HEK293T (cell line): Measurements from ENCODE around the gene WDPCP.

Experiments
- CTCF ChIA-PET: fragments of 350-600 bp; formaldehyde crosslinking; extraction: SDS; loops from one replicate; lab custom pipeline; 2021; ENCODE audit warnings: antibody characterized with exemption, inconsistent platforms; lab: Yijun Ruan, JAX
- POLR2A ChIA-PET: fragments of 350-600 bp; formaldehyde crosslinking; extraction: SDS; loops from one replicate; lab custom pipeline; 2020; ENCODE audit warnings: antibody characterized with exemption, inconsistent platforms; lab: Yijun Ruan, JAX
- DNase-seq: peaks from one replicate; pipeline ENCODE4 v3.0.0; 2012; ENCODE audit warnings: mixed read lengths; ENCODE audit errors: extremely low spot score
- ARNT ChIP-seq: fragments of 450-650 bp; IDR thresholded peaks from 2 replicates; pipeline ENCODE4 v1.6.1; 2017; ENCODE audit warnings: mild to moderate bottlenecking
- BHLHE40 ChIP-seq: fragments of 450-650 bp; IDR thresholded peaks from 2 replicates; pipeline ENCODE4 v1.6.1; 2016; ENCODE audit warnings: mild to moderate bottlenecking, moderate library complexity, borderline replicate concordance
- CTBP1 ChIP-seq: fragments of 450-650 bp; IDR thresholded peaks from 2 replicates; pipeline ENCODE4 v1.6.1; 2016; ENCODE audit warnings: borderline replicate concordance
- ELF4 ChIP-seq: fragments of 450-650 bp; IDR thresholded peaks from 2 replicates; pipeline ENCODE4 v1.6.1; 2017; ENCODE audit warnings: antibody characterized with exemption
- FOXA1 ChIP-seq: fragments of 450-650 bp; IDR thresholded peaks from 2 replicates; pipeline ENCODE4 v1.6.1; 2016; ENCODE audit warnings: mild to moderate bottlenecking
- FOXK2 ChIP-seq: fragments of 450-650 bp; IDR thresholded peaks from 2 replicates; pipeline ENCODE4 v1.6.1; 2016; ENCODE audit warnings: mild to moderate bottlenecking
- FOXM1 ChIP-seq: fragments of 450-650 bp; IDR thresholded peaks from 2 replicates; pipeline ENCODE4 v1.6.1; 2017; ENCODE audit warnings: mild to moderate bottlenecking, borderline replicate concordance
- HDGF ChIP-seq: fragments of 450-650 bp; IDR thresholded peaks from 2 replicates; pipeline ENCODE4 v1.6.1; 2017; ENCODE audit warnings: antibody characterized with exemption, borderline replicate concordance
- L3MBTL2 ChIP-seq: fragments of 450-650 bp; conservative IDR thresholded peaks from 2 replicates; pipeline ENCODE4 v1.6.1; 2016; ENCODE audit warnings: mild to moderate bottlenecking
- LEF1 ChIP-seq: fragments of 450-650 bp; IDR thresholded peaks from 2 replicates; pipeline ENCODE4 v1.6.1; 2017; ENCODE audit warnings: mild to moderate bottlenecking, borderline replicate concordance
- NFRKB ChIP-seq: fragments of 450-650 bp; IDR thresholded peaks from 2 replicates; pipeline ENCODE4 v1.6.1; 2016; ENCODE audit warnings: mild to moderate bottlenecking, moderate library complexity
- PKNOX1 ChIP-seq: fragments of 450-650 bp; IDR thresholded peaks from 2 replicates; pipeline ENCODE4 v1.6.1; 2016
- SP1 ChIP-seq: fragments of 450-650 bp; IDR thresholded peaks from 2 replicates; pipeline ENCODE4 v1.6.1; 2017
- SUZ12 ChIP-seq: fragments of 450-650 bp; IDR thresholded peaks from 2 replicates; pipeline ENCODE4 v1.6.1; 2016; ENCODE audit warnings: mild to moderate bottlenecking
- TARDBP ChIP-seq: fragments of 450-650 bp; IDR thresholded peaks from 2 replicates; pipeline ENCODE4 v1.6.1; 2016
- ZNF384 ChIP-seq: fragments of 450-650 bp; IDR thresholded peaks from 2 replicates; pipeline ENCODE4 v1.6.1; 2016

The WDPCP gene

GRCh38 chr2:63506320-63506719 lies 82.0 kb downstream of the WDPCP start:
- no peak for DNase-seq
- ChIA-PET POLR2A (no interaction called here), CTCF (no interaction called here)
- no peak for TF ChIP-seq BHLHE40
- TF ChIP-seq ELF4, result no peak
- TF ChIP-seq SP1, result no peak
- no peak for TF ChIP-seq TARDBP
- no peak for TF ChIP-seq LEF1
- TF ChIP-seq FOXM1, result no peak
- TF ChIP-seq PKNOX1, result no peak
- TF ChIP-seq HDGF, result no peak
- no peak for TF ChIP-seq ZNF384
- no peak for TF ChIP-seq CTBP1

- TF ChIP-seq PKNOX1 (peak; percentile 20; the same call in 1 of the 2 replicates), ARNT (no peak), SUZ12 (no peak)
- no peak for DNase-seq
- CTCF ChIA-PET, result no interaction called here
- POLR2A ChIA-PET, result no interaction called here
These were observed 84.5 kb downstream of the WDPCP start for GRCh38 chr2:63503818-63504217.

GRCh38 chr2:63500398-63500797 lies 87.9 kb downstream of the WDPCP start:
- CTCF ChIA-PET, result interaction anchor here (1.3 kb wide), 1 partner anchor 12 kb away, joined by 3 read pairs; no protein-coding TSS in a partner anchor
- no peak for TF ChIP-seq NFRKB
- no peak for TF ChIP-seq SP1
- TF ChIP-seq LEF1, result no peak
- TF ChIP-seq PKNOX1, result no peak
- TF ChIP-seq BHLHE40, result no peak
- no peak for TF ChIP-seq CTBP1
- no peak for TF ChIP-seq FOXA1
- no peak for TF ChIP-seq HDGF
- no peak for TF ChIP-seq ZNF384
- TF ChIP-seq TARDBP, result no peak
- TF ChIP-seq ARNT, result no peak
- DNase-seq, result no peak
- POLR2A ChIA-PET, result no interaction called here

- ChIA-PET CTCF (no interaction called here), POLR2A (no interaction called here)
- no peak for DNase-seq
- TF ChIP-seq NFRKB (no peak), FOXM1 (no peak), FOXK2 (no peak), SP1 (no peak), PKNOX1 (no peak), HDGF (no peak), LEF1 (no peak), L3MBTL2 (no peak), BHLHE40 (no peak), FOXA1 (no peak), ZNF384 (no peak), TARDBP (no peak), ELF4 (no peak), CTBP1 (no peak), SUZ12 (no peak)
These were observed 90.7 kb downstream of the WDPCP start for GRCh38 chr2:63497576-63497975.

- DNase-seq, result no peak
- ChIA-PET POLR2A (no interaction called here), CTCF (no interaction called here)
- TF ChIP-seq LEF1 (no peak), FOXA1 (no peak), NFRKB (no peak), PKNOX1 (no peak), SP1 (no peak), HDGF (no peak), ELF4 (no peak), SUZ12 (no peak), FOXM1 (no peak), ZNF384 (no peak), L3MBTL2 (no peak)
These were observed 93.3 kb downstream of the WDPCP start for GRCh38 chr2:63494968-63495367.

- ChIA-PET POLR2A (no interaction called here), CTCF (no interaction called here)
- TF ChIP-seq ARNT, result no peak
- TF ChIP-seq SUZ12, result no peak
- TF ChIP-seq FOXK2, result no peak
- TF ChIP-seq BHLHE40, result no peak
- no peak for TF ChIP-seq ELF4
- TF ChIP-seq SP1, result no peak
- TF ChIP-seq NFRKB, result no peak
- TF ChIP-seq FOXA1, result no peak
- no peak for TF ChIP-seq CTBP1
- no peak for TF ChIP-seq TARDBP
- TF ChIP-seq LEF1, result no peak
- TF ChIP-seq HDGF, result no peak
- TF ChIP-seq ZNF384, result no peak
- no peak for TF ChIP-seq FOXM1
- TF ChIP-seq L3MBTL2, result no peak
- no peak for DNase-seq
These were observed 94.2 kb downstream of the WDPCP start for GRCh38 chr2:63494100-63494499.
